ENCODE results near the gene NLRC3. TPM values are rescaled to one million over a fixed set of nuclear protein-coding genes. Genes with fewer than 3 reads are reported as not detected.

Gene NLRC3
- total and polyA plus RNA-seq, 4 donors = 0.35 to 2.2 (median 1.0) TPM

- Histone ChIP-seq H3K27ac (ENCODE audit: low read depth in 1 of 2, low read length in 2 of 2) (no peak overlapping the region), H3K36me3 (ENCODE audit: control insufficient read depth in 4 of 4, insufficient read depth in 3 of 4, low read depth in 1 of 4, low read length in 3 of 4) (peaks cover 0 to 5% (median 2%) of the 10 kb centered on the region in 4 donors), H3K27me3 (ENCODE audit: control insufficient read depth in 4 of 4, insufficient read depth in 4 of 4, low read length in 3 of 4) (no peaks in the 10 kb centered on the region), H3K4me3 (ENCODE audit: low read depth in 1 of 3, low read length in 3 of 3) (no peak overlapping the region), H3K9me3 (ENCODE audit: control insufficient read depth in 4 of 4, low read length in 3 of 4) (no peaks in the 10 kb centered on the region), H3K4me1 (ENCODE audit: control insufficient read depth in 4 of 4, insufficient read depth in 4 of 4, low read length in 3 of 4) (peaks cover 3 to 33% (median 25%) of the 10 kb centered on the region in 4 donors), H3K9ac (ENCODE audit: low read depth in 1 of 2, low read length in 2 of 2) (no peak overlapping the region)
- WGBS = 87% methylated on average over 2 of the region's 2 CpGs
- DNase-seq (ENCODE audit: low spot score) = no peak
- no peak for TF ChIP-seq SP1 (IDR thresholded peaks at IDR 0.05)
- TF ChIP-seq JUND (IDR thresholded peaks at IDR 0.05) = no peak
- no peak for TF ChIP-seq HNF4A (conservative IDR thresholded peaks at IDR 0.05)
- TF ChIP-seq RXRA (IDR thresholded peaks at IDR 0.05) = no peak
- TF ChIP-seq CTCF (IDR thresholded peaks at IDR 0.05; ENCODE audit: low read depth, low read length, missing input control) = no peak
- no peak for TF ChIP-seq TAF1 (conservative IDR thresholded peaks at IDR 0.05)
- TF ChIP-seq FOXA2 (IDR thresholded peaks at IDR 0.05) = no peak
- no peak for TF ChIP-seq HNF4G (IDR thresholded peaks at IDR 0.05)
- no peak for TF ChIP-seq MAX (IDR thresholded peaks at IDR 0.05)
- TF ChIP-seq REST (IDR thresholded peaks at IDR 0.05) = no peak
- no peak for TF ChIP-seq YY1 (IDR thresholded peaks at IDR 0.05)
- no peak for TF ChIP-seq EGR1 (IDR thresholded peaks at IDR 0.05; ENCODE audit: low read depth in 2 of 2)
- TF ChIP-seq NR2F2 (IDR thresholded peaks at IDR 0.05) = no peak
- no peak for TF ChIP-seq GABPA (IDR thresholded peaks at IDR 0.05 in 1 of 2, conservative IDR thresholded peaks at IDR 0.05 in 1 of 2)
- no peak for TF ChIP-seq RAD21 (IDR thresholded peaks at IDR 0.05)
Observed at GRCh38 chr16:3607634-3608033, 30.4 kb upstream of the NLRC3 start.

GRCh38 chr16:3607161-3607560 is 30.0 kb upstream of the NLRC3 start:
- Histone ChIP-seq H3K4me1 (ENCODE audit: control insufficient read depth in 4 of 4, insufficient read depth in 4 of 4, low read length in 3 of 4) (peaks cover 0 to 31% (median 23%) of the 10 kb centered on the region in 4 donors), H3K9ac (ENCODE audit: low read depth in 1 of 2, low read length in 2 of 2) (no peak overlapping the region), H3K27me3 (ENCODE audit: control insufficient read depth in 4 of 4, insufficient read depth in 4 of 4, low read length in 3 of 4) (no peaks in the 10 kb centered on the region), H3K4me3 (ENCODE audit: low read depth in 1 of 3, low read length in 3 of 3) (no peak overlapping the region), H3K36me3 (ENCODE audit: control insufficient read depth in 4 of 4, insufficient read depth in 3 of 4, low read depth in 1 of 4, low read length in 3 of 4) (peaks cover 0 to 6% (median 4%) of the 10 kb centered on the region in 4 donors), H3K27ac (ENCODE audit: low read depth in 1 of 2, low read length in 2 of 2) (no peak overlapping the region), H3K9me3 (ENCODE audit: control insufficient read depth in 4 of 4, low read length in 3 of 4) (no peaks in the 10 kb centered on the region)
- TF ChIP-seq HNF4A (conservative IDR thresholded peaks at IDR 0.05) (no peak), RAD21 (IDR thresholded peaks at IDR 0.05) (no peak), MAX (IDR thresholded peaks at IDR 0.05) (no peak), ZBTB33 (IDR thresholded peaks at IDR 0.05) (no peak), SP1 (IDR thresholded peaks at IDR 0.05) (no peak), HNF4G (IDR thresholded peaks at IDR 0.05) (no peak), FOXA2 (IDR thresholded peaks at IDR 0.05) (no peak), EGR1 (IDR thresholded peaks at IDR 0.05; ENCODE audit: low read depth in 2 of 2) (no peak), NR2F2 (IDR thresholded peaks at IDR 0.05) (no peak), RXRA (IDR thresholded peaks at IDR 0.05) (no peak), YY1 (IDR thresholded peaks at IDR 0.05) (no peak), JUND (IDR thresholded peaks at IDR 0.05) (no peak), FOXA1 (IDR thresholded peaks at IDR 0.05) (no peak)
- no peak for DNase-seq (ENCODE audit: low spot score)
- WGBS = 93% methylated on average over 7 of the region's 7 CpGs
